ENCODE measurements around the gene WNK2.

WNK2 gene

GRCh38 chr9:93246111-93246510 lies 62.2 kb downstream of the WNK2 start:
- Histone ChIP-seq H3K4me3 (no peak overlapping the region), H3K27me3 (no peaks in the 10 kb centered on the region), H3K9me3 (no peaks in the 10 kb centered on the region), H3K4me1 (no peaks in the 10 kb centered on the region), H3K27ac (no peak overlapping the region), H3K36me3 (no peaks in the 10 kb centered on the region)
- no peak for TF ChIP-seq CTCF (IDR thresholded peaks at IDR 0.05)
- intact Hi-C loops (cut with DNase I; ENCODE audit: low total_unique reads) = no loop called here
- DNase-seq = no peak

DNA sequence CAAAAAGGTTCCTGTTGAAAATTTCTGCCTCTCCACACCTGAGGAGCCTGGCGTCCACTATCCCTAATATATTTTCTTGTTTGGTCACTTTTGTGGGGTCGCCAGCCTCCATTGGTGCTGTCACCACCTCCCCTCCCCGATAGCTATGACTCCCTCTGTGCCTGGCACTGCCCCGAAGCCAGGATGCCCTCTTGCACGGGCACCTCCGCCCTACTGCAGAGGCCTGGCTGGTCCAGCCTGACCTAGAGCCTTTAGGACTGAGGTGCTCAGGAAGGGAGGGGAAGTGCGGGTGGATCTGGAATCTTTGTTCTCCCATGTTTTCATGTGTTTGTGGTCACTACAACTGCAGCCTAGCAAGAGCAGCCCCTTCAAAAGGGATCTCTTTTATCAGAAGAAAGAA lies 62.6 kb downstream of the WNK2 start:
- Histone ChIP-seq H3K27me3 (no peaks in the 10 kb centered on the region), H3K36me3 (no peaks in the 10 kb centered on the region), H3K27ac (no peak overlapping the region), H3K4me3 (no peak overlapping the region), H3K9me3 (no peaks in the 10 kb centered on the region), H3K4me1 (no peaks in the 10 kb centered on the region)
- TF ChIP-seq CTCF (IDR thresholded peaks at IDR 0.05) = no peak
- intact Hi-C loops (cut with DNase I; ENCODE audit: low total_unique reads) = no loop called here
- no peak for DNase-seq

DNA sequence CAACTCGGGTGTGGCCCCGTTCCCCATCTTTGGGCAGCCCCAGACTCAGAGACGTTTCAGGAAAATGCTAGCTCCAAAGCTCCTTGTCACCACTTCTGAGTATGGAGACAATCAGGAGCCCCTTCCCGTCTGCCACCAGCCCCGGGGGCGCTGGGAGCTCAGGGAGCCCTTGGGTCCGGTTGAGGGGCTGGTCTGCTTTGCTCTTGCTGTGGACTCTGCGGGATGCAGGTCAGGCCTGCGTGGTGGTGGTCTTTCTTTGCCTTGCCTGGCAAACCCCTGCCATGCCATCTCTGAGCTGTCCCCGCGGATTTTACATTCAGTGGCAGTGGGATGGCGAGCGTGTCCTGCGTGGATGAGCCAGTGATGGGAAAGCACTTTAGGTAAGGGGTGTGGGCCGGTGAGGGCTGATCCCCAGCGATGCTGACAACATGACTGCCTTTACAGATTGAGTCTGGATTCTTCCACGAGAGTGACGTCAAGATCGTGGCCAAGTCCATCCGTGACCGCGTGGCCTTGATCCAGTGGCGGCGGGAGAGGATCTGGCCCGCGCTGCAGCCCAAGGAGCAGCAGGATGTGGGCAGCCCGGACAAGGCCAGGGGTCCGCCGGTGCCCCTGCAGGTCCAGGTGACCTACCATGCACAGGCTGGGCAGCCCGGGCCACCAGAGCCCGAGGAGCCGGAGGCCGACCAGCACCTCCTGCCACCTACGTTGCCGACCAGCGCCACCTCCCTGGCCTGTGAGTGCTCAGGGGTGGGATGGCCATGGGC lies 63.3 kb downstream of the WNK2 start:
- no peaks in the 10 kb centered on the region for H3K9me3 ChIP-seq
- no peak for TF ChIP-seq CTCF (IDR thresholded peaks at IDR 0.05)
- no peaks in the 10 kb centered on the region for H3K4me1 ChIP-seq
- H3K27ac ChIP-seq = no peak overlapping the region
- no peak for DNase-seq
- no peaks in the 10 kb centered on the region for H3K36me3 ChIP-seq
- intact Hi-C loops (cut with DNase I; ENCODE audit: low total_unique reads) = no loop called here
- no peak overlapping the region for H3K4me3 ChIP-seq
- H3K27me3 ChIP-seq = no peaks in the 10 kb centered on the region

DNA sequence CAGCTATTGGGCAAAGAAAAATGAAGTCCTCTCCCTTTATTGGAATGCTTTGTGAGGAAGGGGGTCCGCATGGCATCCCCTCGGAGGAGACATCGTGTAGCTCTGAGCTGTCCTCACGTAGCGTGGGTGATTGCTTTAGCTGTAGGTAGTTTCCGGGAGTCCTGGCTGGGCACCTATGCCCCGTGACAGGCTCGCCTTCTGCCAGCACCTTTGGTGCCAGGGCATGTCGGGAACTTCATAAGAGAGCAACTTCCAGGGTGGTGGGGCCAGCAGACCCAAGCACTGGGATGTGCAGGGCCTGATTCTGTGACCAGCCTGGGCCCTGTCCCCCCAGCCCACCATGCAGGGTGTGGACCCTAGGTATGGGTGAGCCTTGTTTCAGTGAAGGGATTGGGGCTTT lies 64.0 kb downstream of the WNK2 start:
- Histone ChIP-seq H3K4me1 (no peaks in the 10 kb centered on the region), H3K27me3 (no peaks in the 10 kb centered on the region), H3K9me3 (no peaks in the 10 kb centered on the region), H3K36me3 (no peaks in the 10 kb centered on the region), H3K27ac (no peak overlapping the region), H3K4me3 (no peak overlapping the region)
- intact Hi-C loops (cut with DNase I; ENCODE audit: low total_unique reads) = no loop called here
- DNase-seq = no peak
- TF ChIP-seq CTCF (IDR thresholded peaks at IDR 0.05) = no peak

- Histone ChIP-seq H3K4me3 (no peak overlapping the region), H3K27ac (no peak overlapping the region), H3K9me3 (no peaks in the 10 kb centered on the region), H3K36me3 (no peaks in the 10 kb centered on the region), H3K27me3 (no peaks in the 10 kb centered on the region), H3K4me1 (no peaks in the 10 kb centered on the region)
- no peak for DNase-seq
- intact Hi-C loops (cut with DNase I; ENCODE audit: low total_unique reads) = no loop called here
- no peak for TF ChIP-seq CTCF (IDR thresholded peaks at IDR 0.05)
Observed at GRCh38 chr9:93248386-93249040, 64.6 kb downstream of the WNK2 start.
